HepG2 (cell line): ENCODE data around the gene NPSR1.

Source experiments
- HNF1B ChIP-seq: sonication (generic); formaldehyde crosslinking; IDR thresholded peaks from 2 replicates; pipeline ENCODE4 v1.5.1; 2020; ENCODE audit warnings: mild to moderate bottlenecking, moderate library complexity, missing genetic modification reagents
- SCMH1 ChIP-seq: sonication (generic); formaldehyde crosslinking; IDR thresholded peaks from 2 replicates; pipeline ENCODE4 v1.9.0; 2021; ENCODE audit warnings: missing genetic modification reagents, mild to moderate bottlenecking, borderline replicate concordance

GRCh38 chr7:34653787-34654186, 4.2 kb upstream of the NPSR1 start:
- TF ChIP-seq SCMH1 (CRISPR knock-in tag) (no peak), HNF1B (CRISPR knock-in tag) (no peak)
